Stimulated activated CD8-positive, alpha-beta memory T cell treated with anti-CD3 and anti-CD28 coated beads, Interleukin-4, amount 100 ng/mL, for 1 hour (primary cell): ENCODE results near the gene SLC18A2.
"Not testable (repeated sequence)": the region's sequence is repeated elsewhere in the genome, so short reads cannot be mapped to it uniquely, and the experiment has no call there.

Experiments
- DNase-seq, 2 donors: peaks; one replicate each; pipeline ENCODE4 v3.0.0-alpha.2; 2020; ENCODE audit warnings: low read depth in 2 of 2, low spot score in 1 of 2

Gene SLC18A2

DNA sequence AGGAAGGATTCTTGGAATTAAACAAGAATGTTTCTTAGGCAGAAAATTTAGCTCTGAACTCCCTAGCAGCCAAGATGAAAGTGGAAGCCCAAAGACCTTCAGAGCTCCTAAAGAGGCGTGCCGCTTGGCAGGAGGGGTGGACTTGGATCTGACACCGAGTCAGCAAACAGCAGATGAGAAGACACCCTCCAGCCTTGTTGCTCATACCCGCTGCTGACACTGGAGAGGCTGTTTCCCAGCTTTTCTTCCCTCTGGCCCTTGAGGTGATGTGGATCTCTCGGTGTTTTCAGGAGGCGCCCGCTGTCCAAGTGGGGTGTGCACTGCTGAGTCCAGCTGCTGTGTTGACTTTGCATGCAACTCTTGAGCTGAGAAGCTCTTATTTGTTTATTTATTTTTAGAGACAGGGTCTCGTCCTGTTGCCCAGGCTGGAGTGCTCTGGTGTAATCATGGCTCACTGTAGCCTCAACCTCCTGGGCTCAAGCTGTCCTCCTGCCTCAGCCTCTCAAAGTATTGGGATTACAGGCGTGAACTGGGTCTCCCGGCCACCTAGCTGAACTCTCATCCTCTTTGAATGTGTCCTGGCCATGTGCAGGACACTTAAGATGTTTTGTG, 21.5 kb downstream of the SLC18A2 start:
- no peak for DNase-seq

DNA sequence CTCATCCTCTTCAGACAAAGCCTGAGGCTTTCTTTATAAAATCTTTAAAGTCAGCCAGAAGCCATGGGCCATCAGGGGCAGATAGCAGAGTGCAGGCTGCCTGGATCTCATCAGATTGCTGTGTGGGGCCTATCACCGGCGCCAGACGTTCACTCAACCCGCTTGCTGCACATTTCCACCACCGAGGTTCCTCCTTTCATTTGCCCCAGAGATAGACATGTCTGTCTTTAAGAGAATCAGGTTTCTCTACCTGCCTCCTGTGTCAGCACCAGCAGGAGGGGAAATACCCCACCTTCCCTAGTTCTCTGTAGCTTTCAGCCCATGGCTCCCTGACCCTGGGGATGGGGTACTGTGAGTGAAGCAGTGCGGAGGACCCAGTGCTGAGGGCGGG, 22.0 kb downstream of the SLC18A2 start:
- no peak for DNase-seq

DNA sequence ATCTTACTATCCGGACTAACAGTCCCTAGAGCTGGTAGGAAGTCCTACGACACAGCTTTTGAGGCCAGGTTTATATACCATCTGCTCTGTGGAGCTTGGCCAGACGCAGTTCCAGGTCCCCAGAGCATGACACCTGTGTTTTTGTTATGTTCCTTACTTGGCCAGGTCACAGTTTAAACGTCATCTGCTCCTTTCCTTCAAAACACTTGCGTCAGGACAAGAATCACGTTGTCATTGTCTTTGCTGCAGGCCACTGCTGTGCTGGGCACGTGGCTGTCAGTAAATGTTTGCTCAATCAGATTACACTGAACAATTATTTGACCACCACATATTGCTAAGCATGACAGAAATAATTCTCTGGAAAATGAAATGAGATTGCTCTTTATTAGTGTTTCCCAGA, 23.9 kb downstream of the SLC18A2 start:
- DNase-seq = no peak

DNA sequence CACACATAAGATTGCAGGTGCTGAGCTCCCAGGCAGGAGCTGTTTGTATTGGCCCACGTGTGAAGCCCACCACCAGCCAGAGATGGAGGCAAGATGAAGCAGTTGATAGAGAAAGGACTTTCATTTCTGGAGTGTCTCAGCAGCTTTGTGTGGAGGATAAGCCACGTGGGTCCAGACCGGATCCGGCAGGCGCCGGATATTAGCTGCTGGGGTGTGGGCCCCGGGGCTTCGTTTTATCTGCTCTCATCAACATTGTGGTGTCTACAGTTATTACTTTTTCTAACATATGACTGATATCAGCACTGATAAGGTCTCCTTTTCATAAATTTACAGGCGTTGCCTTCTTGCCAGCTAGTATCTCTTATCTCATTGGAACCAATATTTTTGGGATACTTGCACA, 25.5 kb downstream of the SLC18A2 start:
- no peak for DNase-seq

DNA sequence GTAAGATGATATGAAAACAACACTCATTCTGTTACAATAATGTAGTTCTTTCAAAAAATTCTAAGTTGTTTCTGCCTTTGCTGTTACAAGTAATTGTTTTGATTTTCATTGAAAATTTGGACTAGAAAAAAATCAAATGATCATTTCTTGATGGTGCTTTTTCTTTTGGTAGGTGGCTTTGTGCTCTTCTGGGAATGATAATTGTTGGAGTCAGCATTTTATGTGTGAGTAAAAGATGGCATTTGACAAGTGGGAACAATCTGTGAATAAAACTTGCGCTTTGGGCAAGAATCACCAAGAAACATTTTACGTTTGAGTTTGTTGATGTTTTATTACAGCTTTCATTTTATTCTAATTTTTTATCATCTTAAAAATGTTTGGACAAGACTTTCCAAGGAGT, 25.9 kb downstream of the SLC18A2 start:
- no peak for DNase-seq

DNA sequence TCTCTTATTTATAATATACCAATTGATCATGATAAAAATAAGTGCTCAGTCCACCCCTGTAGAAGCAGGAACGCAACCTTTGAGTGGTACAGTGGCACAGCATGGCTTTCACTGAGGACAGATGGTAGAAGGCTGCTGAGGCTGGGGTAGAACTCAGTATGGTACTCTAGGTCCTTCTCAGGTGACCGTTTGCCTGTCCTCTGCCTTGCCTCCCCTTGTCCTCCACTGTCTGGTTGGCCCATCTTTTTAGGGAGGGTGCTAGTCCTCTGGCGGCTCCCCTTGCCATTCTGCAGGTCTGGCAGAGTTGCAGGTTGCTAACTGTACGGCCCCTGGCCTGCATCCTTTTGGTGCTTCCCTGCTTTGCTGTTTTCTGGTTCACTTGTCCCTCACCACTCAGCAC, 27.3 kb downstream of the SLC18A2 start:
- DNase-seq = no peak

DNA sequence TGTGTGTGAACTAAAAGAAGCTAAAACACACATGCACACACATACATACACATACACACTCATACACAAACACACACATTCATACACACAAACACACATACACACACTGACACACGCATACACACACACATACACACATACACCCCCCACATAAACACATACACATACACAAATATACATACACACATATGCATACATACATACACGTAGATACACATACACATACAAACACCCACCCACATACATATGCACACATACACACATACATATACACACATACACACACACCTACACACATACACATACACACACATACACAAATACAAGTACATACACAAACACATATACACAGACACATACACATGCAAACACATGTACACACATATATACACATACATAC, 28.0 kb downstream of the SLC18A2 start:
- no peak for DNase-seq

DNA sequence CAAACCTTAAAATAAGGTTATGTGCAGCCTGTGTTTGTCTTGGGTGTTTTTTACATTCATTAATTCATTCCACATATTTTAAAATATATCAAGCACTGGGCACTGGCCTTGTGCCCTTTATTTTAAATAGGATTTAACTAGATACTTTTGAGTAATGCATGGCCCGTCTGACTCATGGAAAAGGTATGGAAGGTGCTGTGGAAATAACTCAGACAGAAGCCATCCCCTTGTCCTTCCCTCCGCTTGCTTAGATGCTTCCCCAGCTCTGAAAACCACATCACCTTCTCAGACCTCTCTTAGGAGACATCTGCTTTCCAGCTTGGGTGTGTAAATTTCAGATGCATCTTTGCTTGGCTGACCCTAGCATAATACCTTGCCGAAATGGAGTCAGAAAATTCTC, 30.5 kb downstream of the SLC18A2 start:
- DNase-seq = no peak

DNA sequence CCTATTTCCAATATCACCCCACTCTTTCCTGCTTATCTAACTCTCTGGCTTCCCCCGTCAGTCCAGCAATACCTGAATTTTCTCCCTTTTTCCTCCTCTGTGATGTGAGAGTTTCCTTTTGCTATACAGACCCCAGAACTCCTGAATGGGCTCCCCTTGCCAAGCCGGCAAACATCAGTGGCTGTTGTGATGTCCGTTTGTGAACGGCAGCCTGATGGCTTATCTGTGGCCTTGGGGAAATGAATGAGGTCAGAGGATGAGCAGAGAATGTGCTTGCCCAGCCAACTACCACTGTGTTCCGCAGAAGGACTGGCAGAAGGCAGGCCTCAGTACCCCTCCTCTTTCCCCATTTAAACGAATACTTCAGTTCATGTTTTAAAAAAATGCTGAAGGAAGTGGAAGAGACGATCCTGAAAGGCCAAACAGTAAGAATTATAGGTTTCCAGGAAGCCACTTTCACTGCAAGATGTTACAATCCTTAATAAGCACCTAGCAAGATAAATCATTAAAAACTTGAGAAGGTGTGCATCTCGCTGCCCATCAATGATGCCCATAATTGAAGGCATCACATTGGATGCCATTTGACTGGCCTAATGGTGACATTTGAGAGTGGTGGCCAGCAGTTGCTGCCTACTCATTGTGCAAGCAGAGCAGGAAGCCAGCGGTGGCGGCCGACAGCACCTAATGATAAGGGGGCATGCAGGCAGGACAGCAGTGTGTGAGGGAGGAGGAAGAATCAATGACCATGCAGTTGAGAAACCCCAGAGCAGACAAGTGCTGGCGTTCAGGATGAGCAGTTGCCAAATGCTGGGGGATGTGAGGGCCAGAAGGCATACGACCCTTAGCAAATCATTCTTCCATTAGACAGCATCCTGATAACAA, 31.5 kb downstream of the SLC18A2 start:
- DNase-seq = no peak

DNA sequence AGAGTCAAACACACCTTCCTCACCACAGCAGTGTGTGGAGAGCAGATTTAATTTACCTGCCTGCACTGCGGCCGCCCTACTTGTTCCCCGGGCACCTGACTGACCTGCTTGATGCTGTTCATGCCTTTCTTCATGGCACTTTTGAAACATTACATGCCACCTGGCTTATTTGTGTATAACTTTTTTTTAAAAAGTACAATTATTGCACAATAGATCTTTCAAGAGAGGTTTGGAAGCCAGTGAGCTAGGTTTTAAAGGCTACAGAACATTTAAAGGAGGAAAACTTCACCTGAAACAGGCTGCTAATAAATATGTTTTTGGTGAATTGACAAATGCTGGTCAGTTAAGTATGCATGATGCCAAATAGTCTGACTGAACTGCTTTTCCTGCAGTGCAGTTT, 33.1 kb downstream of the SLC18A2 start:
- DNase-seq = no peak

DNA sequence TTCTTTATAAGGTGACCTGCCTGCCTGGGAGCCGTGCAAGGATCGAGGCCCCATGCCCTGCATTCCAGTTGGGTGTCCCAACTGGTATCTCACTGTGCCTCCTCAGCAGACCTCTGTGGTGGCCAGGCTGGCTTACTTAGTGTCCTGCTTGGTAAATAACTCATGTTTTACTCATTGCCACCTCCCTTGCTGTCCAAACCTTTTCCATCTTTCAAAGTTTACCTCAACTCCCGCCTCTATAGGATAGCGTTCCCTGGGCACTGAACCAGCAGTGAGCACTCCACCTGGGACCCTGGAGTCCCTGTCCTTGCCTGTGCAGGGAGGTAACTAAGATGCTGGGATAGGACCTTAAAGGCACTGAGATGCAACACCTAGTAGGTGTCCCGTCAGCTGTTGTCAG, 33.6 kb downstream of the SLC18A2 start:
- DNase-seq = no peak

DNA sequence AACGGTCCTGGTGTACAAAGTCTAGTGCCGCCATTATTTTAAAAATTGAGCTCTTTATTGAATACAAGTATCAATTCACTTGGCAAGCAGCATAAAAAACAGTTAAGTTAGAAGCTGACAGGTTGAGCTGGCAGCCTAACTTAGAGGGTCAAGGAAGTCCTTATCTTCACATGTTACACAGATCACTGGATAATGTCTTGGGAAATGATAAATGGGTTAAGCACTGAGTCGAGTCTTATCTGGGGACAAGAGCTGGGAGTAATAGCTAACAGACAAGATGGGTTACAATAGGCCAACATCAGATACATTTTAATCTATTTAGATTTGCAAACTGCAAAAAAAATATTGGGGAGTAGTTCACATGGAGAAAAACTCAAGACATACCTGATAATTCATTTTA, 34.2 kb downstream of the SLC18A2 start:
- no peak for DNase-seq

DNA sequence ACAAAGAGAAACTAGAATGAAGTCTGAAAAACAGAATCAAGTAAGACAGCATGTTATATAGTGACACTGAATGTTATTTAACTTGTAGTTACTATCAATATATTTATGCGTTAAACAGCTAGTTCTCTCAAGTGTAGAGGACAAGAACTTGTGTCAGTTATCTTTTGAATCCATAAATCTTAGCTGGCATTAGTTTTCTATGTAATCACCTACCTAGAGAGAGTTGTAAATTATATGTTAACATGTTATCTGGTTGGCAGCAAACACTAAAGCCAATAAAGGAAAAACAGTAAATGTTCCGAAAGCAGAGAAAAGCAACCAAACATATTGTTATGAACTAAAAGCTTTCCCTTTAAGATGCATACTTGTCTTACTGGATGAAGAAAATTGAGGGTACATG, 36.8 kb downstream of the SLC18A2 start:
- DNase-seq = no peak

DNA sequence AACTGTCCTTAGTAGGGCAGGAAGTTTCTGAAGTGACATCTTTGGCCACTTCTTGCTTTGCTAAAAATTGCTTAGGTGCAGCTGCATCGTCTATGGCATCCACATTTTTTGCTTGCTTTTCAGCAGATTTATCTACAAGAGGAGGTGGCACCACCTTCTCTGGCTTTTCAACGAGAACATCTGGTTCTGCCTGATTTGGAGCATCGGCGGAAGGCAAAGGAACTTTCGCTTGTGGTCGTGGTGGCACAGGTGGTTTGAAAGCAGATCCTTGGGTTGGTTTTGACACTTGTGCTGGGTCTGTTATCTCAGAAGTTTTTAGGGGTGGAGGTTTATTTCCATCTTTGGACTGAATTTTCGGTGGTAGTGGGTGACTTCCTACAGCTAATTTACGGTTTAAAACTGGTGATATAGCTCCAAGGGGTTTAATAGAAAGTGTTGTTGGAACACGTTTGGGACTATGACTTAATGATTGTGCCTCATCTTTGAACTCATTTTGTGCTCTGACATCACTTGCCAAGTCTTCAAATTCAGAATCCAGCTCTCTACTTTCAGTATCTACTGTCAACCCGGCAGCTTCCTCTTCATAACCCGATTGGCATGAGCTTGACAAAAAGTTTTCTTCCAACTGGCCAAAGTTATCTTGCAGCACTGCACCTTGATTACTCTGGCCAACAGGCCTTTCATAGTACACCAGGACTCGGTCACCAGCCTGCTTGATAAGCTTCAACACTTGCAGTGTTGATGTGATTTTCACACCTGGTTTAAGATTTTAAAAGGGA, 44.0 kb downstream of the SLC18A2 start:
- DNase-seq = no peak

DNA sequence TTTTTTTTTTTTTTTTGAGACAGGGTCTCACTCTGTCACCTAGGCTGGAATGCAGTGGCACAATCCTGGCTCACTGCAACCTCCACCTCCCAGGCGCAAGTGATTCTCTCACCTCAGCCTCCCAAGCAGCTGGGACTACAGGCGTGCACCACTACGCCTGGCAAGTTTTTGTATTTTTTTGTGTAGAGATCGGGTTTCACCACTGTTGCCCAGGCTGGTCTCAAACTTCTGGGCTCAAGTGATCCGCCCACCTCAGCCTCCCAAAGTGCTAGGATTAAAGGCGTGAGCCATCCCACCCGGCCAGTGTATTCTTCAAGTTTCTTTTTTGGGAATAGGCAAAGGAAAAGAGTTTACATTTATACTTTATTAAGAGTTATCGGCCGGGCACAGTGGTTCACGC, 50.0 kb downstream of the SLC18A2 start:
- DNase-seq = not testable (repeated sequence)

DNA sequence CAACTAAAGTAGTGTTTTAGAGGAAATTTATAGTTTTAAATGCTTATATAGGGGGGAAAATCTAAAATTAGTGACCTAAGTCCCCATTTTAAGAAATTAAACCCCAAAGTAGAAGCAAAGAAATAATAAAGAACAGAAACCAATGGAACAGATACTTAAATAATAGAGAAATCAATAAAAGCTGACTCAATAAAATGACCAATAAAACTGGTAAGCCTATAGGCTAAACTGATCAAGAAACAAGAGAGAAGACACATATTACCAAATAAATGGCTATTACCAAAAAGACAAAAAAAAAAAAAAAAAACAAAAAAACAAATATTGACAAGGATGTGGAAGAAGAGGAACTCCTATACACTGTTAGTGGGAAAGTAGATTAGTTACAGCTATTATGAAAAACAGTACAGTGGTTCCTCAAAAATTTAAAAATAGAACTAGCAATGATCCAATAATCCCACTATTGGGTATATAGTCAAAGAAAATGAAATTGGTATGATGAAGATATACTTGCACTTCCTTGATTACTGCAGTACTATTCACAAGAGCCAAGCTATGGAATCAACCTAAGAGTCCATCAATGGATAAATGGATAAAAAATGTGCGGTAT, 53.2 kb downstream of the SLC18A2 start:
- no peak for DNase-seq

DNA sequence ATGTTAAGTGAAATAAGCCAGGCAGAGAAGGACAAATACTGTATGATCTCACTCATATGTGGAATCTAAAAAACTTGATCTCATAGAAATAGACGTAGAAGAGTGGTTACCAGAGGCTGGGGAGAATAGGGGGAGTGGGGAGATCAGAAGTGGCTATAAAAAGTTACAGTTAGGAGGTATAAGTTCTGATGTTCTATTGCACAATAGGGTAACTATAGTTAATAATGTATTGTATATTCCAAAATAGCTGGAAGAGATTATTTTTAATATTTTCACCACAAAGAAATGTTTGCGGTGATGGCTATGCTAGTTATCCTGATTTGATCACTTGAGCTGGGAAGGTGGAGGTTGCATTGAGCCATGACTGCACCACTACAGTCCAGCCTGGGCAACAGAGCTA, 53.8 kb downstream of the SLC18A2 start:
- no peak for DNase-seq

DNA sequence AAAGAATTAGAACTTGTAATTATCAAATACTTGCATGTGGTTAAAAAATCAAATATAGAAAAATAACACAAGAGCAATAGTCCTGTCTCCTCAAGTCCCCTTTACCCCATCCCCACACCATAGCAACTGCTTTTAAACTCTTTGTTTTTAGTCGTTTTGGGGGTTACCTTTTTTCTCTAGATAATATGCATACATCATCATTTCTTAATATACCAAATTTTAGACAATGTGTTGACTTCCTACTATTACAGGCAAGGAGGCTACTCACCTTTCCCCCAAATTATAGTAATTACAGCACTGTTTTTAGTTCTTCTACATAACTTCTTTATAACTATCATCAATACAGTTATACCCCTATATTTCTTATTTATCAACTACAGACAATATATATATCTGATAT, 57.3 kb downstream of the SLC18A2 start:
- no peak for DNase-seq

DNA sequence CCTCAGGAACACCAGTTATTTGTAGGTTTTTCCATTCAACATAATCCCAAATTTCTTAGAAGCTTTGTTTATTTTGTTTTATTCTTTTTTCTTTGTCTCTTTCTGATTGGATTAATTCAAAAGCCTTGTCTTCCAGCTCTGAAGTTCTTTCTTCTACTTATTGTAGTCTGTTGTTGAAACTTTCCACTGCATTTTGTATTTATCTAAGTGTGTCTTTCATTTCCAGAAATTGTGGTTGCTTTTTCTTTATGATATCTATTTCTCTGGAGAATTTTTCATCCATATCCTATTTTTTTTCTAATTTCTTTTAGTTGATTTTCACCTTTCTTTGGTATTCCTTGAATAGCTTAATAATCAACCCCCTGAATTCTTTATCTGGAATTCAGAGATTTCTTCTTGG, 58.5 kb downstream of the SLC18A2 start:
- DNase-seq = no peak

DNA sequence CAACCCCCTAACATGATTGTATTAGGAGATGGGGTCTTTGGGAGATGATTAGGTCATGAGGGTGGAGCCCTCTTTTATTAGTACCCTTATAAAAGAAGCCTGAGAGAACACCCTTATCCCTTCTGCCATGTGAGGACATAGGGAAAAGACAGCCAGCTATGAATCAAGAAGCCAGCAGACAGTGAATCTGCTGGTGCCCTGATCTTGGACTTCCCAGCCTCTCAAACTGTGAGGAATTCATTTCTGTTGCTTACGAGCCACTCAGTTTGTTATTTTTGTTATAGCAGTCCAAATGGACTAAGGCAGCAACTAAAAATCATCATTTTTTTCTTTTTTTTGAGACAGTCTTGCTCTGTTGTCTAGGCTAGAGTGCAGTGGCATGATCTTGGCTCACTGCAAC, 59.8 kb downstream of the SLC18A2 start:
- no peak for DNase-seq

DNA sequence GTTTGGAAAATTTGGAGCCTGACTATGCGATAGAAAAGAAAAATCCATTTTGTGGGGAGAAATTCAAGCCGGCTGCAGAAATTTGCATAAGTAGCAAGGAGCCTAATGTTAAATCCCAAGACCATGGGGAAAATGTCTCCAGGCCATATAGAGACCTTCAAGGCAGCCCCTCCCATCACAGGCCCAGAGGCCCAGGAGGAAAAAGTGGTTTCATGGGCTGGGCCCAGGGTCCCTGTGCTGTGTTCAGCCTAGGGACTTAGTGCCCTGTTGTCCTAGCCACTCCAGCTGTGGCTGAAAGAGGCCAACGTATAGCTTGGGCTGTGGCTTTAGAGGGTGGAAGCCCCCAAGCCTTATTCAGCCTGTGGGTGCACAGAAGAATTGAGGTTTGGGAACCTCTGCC, 62.5 kb downstream of the SLC18A2 start:
- not testable (repeated sequence) for DNase-seq

DNA sequence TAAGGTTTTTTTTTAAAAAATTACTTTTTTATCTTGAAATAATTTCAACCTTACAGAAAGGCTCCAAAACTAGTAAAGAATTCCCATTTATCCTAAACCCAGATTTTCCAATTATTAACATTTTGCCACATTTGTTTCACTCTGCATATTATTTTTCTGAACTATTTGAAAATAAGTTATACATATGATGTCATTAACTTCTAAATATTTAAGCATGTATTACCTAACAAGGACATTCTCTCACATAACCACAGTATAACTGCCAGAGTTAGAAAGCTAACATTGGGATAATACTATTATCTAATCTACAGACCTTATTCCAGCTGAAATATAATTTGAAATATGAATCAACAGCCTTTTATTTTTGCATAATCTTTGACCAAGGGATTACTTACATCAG, 65.8 kb downstream of the SLC18A2 start:
- no peak for DNase-seq
